BJ (cell line): ENCODE results near the gene CD226. TPM values are rescaled to one million over a fixed set of nuclear protein-coding genes. Genes with fewer than 3 reads are reported as not detected.
A peak's percentile ranks its signal among the peaks of the same experiment; 100 is the strongest.

ENCODE experiments used
- CTCF ChIA-PET: fragments of 350-600 bp; formaldehyde crosslinking; extraction: SDS; loops from one replicate; lab custom pipeline; 2021; ENCODE audit warnings: antibody characterized with exemption, inconsistent platforms; lab: Yijun Ruan, JAX
- POLR2A ChIA-PET: fragments of 300-600 bp; sonication (Branson Sonifier 250); formaldehyde crosslinking; extraction: SDS; loops from one replicate; lab custom pipeline; 2021; ENCODE audit warnings: antibody characterized with exemption; lab: Charles Lee
- DNase-seq: peaks from one replicate; pipeline ENCODE4 v3.0.0-alpha.2; 2011; ENCODE audit warnings: low read depth
- H3K27me3 ChIP-seq: 2 replicates; pipeline ENCODE4 v1.6.0; 2011; ENCODE audit warnings: low read length; ENCODE audit not compliant: control insufficient read depth, insufficient read depth
- H3K36me3 ChIP-seq: 2 replicates; pipeline ENCODE4 v1.5.1; 2011; ENCODE audit warnings: low read length; ENCODE audit not compliant: control insufficient read depth, insufficient read depth
- H3K4me3 ChIP-seq: 2 replicates; pipeline ENCODE4 v1.5.1; 2011; ENCODE audit warnings: low read depth, mild to moderate bottlenecking, control low read depth, low read length
- polyA plus RNA-seq: library from polyadenylated mRNA; depleted of rRNA; stranded (reverse); fragments of >200 nt; gene quantifications from 2 replicates; pipeline ENCODE4 v1.2.3, GENCODE V29; 2011
- TF ChIP-seq, protein P1 (sequence below): IDR thresholded peaks from 2 replicates; pipeline ENCODE4 v1.5.1; 2011; ENCODE audit warnings: low read depth, mild to moderate bottlenecking, control low read depth, inconsistent platforms, low read length, moderate library complexity; ENCODE audit not compliant: insufficient read depth

The CD226 gene
- polyA plus RNA-seq, 1 experiment, result 0.13 TPM

DNA sequence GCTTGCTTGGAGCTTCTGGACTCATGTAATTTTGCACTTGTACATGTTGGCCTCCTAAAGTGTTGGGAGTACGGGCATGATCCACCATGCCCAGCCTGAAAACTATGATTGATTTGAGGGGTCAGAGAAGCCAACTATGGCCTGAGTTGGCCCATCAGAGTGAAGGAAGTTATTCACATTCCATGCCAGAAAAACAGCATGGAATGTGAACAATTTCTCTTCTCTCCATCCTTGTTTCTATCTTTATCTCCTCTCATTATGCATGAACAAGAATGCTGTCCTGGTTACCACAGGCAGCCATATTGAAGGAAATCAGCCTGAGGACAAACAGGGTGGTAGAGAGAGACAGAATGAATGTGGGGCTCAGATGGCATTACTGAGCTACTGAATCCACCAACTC lies 3.5 kb upstream of the CD226 start:
- TF ChIP-seq, protein P1, sequence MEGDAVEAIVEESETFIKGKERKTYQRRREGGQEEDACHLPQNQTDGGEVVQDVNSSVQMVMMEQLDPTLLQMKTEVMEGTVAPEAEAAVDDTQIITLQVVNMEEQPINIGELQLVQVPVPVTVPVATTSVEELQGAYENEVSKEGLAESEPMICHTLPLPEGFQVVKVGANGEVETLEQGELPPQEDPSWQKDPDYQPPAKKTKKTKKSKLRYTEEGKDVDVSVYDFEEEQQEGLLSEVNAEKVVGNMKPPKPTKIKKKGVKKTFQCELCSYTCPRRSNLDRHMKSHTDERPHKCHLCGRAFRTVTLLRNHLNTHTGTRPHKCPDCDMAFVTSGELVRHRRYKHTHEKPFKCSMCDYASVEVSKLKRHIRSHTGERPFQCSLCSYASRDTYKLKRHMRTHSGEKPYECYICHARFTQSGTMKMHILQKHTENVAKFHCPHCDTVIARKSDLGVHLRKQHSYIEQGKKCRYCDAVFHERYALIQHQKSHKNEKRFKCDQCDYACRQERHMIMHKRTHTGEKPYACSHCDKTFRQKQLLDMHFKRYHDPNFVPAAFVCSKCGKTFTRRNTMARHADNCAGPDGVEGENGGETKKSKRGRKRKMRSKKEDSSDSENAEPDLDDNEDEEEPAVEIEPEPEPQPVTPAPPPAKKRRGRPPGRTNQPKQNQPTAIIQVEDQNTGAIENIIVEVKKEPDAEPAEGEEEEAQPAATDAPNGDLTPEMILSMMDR, result no peak
- ChIA-PET CTCF (interaction anchor here (1.6 kb wide), 1 partner anchor 8 kb away, joined by 5 read pairs; no protein-coding TSS in a partner anchor), POLR2A (no interaction called here)
- no peaks in the 10 kb centered on the region for H3K36me3 ChIP-seq
- DNase-seq, result peak; percentile 10
- H3K27me3 ChIP-seq, result no peaks in the 10 kb centered on the region
- H3K4me3 ChIP-seq, result no peak overlapping the region

DNA sequence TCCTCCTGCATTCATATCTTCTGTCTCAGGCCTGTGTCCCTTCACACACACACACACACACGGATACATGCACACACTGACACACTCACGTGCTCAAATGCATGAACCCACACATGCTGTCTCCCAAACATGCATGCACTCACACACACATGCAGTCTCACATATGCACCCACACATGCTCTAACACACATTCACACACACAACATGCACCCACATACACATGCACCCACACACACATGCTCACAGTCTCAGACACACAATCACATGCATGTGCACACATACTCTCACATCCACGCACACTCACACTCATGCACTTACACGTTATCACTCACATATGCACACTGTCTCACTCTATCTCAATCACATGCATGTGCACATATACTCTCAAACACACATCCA lies 1.9 kb upstream of the CD226 start:
- no peak for DNase-seq
- H3K27me3 ChIP-seq, result no peaks in the 10 kb centered on the region
- TF ChIP-seq, protein P1, result no peak
- no peaks in the 10 kb centered on the region for H3K36me3 ChIP-seq
- ChIA-PET CTCF (no interaction called here), POLR2A (no interaction called here)
- H3K4me3 ChIP-seq, result no peak overlapping the region

DNA sequence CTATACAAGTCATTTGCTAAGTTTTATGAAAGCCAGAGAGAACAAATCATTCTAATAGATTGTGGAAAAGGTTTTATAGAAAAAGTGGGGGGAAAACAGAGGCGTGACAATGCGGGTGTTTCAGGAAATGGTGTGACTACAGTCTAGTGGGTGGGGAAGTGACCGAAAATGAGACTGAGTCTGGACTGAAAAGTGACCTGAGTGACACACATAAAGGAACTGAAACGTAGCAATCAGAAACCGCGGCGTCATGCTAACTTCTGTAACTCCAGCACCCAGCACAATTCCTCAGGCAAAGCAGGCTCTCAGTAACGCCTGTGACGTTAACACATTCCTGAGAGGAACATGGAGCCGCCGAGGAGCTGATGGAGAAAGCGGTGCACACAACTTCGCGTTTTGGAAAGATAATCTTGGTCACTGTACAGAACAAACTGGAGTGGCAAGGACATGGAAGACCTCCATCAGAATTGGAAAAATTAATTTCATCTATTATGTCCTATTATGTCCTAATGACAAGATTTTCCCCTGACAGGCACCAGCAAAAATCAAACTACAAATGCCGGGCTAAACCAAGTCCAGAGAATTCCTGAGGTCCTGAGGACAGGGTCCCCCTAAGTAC lies 1.4 kb upstream of the CD226 start:
- DNase-seq, result peak; percentile 13
- H3K36me3 ChIP-seq, result no peaks in the 10 kb centered on the region
- CTCF ChIA-PET, result no interaction called here

DNA sequence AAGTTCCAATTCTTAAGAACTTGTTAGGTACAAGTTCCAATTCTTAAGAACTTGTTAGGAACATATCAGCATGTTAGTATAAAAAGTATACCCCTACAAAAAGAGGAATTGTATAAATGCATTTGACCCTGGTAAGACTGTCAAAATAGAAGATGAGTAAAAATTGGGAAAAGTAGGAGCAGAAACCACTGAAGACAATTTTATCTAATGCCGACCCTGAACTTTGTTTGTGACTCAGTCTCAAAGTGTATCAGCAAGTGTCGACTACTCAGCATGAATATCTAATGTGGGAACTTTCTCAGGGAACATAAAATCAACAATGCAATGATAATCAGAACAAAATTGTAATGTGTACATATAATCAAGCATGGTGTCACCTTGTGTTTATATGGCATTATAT lies 583 bp upstream of the CD226 start:
- Histone ChIP-seq H3K4me3 (no peak overlapping the region), H3K36me3 (no peaks in the 10 kb centered on the region), H3K27me3 (no peaks in the 10 kb centered on the region)
- TF ChIP-seq, protein P1, result no peak
- CTCF ChIA-PET, result no interaction called here
- no peak for DNase-seq
- POLR2A ChIA-PET, result no interaction called here

More for the DNA sequence above, 1.4 kb upstream of the CD226 start:
- POLR2A ChIA-PET, result no interaction called here
- TF ChIP-seq, protein P1, result no peak
- H3K27me3 ChIP-seq, result no peaks in the 10 kb centered on the region
- peak overlapping the region; percentile 17 for H3K4me3 ChIP-seq

DNA sequence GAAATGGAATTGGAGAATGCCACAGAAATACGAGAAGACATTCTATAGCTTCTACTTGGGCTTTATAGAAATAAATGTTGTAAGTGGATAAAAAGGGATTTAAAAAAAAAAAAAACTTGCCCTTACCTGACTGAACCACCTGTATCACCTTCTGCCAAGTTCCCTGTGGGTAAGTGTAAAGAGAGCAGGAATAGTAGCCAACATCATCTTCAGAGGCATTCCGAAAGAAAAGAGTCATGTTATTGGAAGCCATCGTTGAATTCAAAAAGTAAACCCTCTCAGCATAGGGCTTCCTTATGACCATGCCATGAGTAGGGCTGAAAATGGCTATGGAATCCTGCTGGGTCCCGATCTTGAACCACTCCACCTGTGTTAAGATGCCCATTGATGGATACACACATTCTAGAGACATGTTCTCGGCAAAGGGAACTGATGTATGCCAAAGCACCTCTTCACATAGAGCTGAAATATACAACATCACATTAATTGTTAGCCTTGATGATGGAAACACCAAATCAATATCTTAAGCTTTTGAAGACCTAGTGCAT lies 991 bp downstream of the CD226 start:
- ChIA-PET POLR2A (no interaction called here), CTCF (no interaction called here)
- TF ChIP-seq, protein P1, result no peak
- no peak for DNase-seq
- Histone ChIP-seq H3K4me3 (no peak overlapping the region), H3K36me3 (no peaks in the 10 kb centered on the region), H3K27me3 (no peaks in the 10 kb centered on the region)
